ENCODE results near the gene GAGE10. TPM values are rescaled to one million over a fixed set of nuclear protein-coding genes. Genes with fewer than 3 reads are reported as not detected.

The GAGE10 gene
- total RNA-seq, 1 donor from 2014 or later: not detected

DNA sequence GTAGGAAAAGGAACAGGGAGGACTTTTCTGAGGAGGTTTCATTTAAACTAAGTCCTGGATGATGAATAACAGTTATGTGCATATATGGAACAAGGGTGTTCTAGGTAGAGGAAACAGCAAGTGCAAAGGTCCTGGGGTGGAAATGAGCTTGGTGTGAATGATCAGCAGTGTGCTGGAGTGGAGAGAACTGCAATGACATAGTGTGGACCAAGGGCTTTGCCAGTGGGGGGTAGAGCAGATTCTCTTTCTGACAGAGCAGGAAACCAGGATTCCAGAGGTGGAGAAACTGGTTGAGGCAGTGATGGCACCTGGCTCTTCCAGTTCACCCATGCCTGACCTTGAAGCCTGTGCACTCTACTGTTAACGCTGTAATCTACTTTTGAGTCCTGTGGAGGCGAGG is 32.1 kb upstream of the GAGE10 start:
- H3K27me3 ChIP-seq (ENCODE audit: control insufficient read depth, insufficient read depth, low read length): no peaks in the 10 kb centered on the region
- no peak for DNase-seq (ENCODE audit: low read depth)
- H3K36me3 ChIP-seq (ENCODE audit: control insufficient read depth, insufficient read depth, low read length): no peaks in the 10 kb centered on the region
- TF ChIP-seq, protein P1, sequence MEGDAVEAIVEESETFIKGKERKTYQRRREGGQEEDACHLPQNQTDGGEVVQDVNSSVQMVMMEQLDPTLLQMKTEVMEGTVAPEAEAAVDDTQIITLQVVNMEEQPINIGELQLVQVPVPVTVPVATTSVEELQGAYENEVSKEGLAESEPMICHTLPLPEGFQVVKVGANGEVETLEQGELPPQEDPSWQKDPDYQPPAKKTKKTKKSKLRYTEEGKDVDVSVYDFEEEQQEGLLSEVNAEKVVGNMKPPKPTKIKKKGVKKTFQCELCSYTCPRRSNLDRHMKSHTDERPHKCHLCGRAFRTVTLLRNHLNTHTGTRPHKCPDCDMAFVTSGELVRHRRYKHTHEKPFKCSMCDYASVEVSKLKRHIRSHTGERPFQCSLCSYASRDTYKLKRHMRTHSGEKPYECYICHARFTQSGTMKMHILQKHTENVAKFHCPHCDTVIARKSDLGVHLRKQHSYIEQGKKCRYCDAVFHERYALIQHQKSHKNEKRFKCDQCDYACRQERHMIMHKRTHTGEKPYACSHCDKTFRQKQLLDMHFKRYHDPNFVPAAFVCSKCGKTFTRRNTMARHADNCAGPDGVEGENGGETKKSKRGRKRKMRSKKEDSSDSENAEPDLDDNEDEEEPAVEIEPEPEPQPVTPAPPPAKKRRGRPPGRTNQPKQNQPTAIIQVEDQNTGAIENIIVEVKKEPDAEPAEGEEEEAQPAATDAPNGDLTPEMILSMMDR (IDR thresholded peaks at IDR 0.05; ENCODE audit: insufficient read depth, low read length, poor library complexity, severe bottlenecking): no peak
- no peak overlapping the region for H3K4me3 ChIP-seq (ENCODE audit: low read depth, low read length)

DNA sequence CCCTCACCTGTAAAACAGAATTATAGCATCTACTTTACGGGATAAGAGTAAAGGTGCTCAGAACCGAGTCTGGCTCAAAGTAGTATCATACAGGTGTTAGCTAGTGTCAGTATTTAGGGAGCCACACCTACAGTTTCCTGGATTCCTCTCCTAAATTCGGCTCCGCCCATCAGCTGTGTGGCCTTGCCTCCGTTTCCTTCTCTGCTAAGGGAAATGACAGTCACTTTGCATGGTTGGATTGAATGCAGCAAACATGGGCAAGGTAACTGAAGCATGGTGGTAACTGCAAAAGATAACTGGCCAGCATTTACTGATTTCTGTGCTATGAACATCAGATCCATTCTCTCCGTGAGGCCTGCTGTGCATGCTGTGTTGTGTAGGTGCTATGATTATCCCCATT is 31.0 kb upstream of the GAGE10 start:
- H3K36me3 ChIP-seq (ENCODE audit: control insufficient read depth, insufficient read depth, low read length): no peaks in the 10 kb centered on the region
- no peak for DNase-seq (ENCODE audit: low read depth)
- H3K27me3 ChIP-seq (ENCODE audit: control insufficient read depth, insufficient read depth, low read length): no peaks in the 10 kb centered on the region
- no peak overlapping the region for H3K4me3 ChIP-seq (ENCODE audit: low read depth, low read length)
- TF ChIP-seq, protein P1 (IDR thresholded peaks at IDR 0.05; ENCODE audit: insufficient read depth, low read length, poor library complexity, severe bottlenecking): no peak

DNA sequence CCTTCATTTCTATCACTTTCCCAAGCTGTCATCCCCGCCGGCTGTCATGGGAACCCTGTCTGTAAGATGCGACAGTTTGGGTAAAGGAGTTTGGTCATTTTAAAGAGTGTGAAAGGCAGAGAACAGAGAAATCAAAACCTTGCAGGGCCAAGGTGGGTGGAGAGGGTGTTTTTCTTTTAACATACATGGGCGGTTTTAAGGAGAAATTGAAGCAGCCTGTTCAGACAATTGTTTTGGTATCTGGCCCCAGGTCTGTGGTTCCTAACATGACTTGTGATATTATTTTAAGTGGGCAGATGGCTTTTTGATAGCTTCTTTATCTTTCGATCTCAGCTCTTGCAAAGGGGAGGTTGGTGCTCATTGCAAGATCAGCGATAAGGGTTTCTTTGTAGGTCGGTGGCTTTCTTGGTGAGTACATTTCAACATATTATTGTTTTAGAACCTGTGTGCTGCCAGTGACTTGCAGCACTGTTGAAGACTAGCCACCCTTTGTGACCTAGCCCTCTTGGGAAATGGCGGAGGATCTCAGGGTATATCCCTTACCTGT is 30.2 kb upstream of the GAGE10 start:
- Histone ChIP-seq H3K27me3 (ENCODE audit: control insufficient read depth, insufficient read depth, low read length) (no peaks in the 10 kb centered on the region), H3K36me3 (ENCODE audit: control insufficient read depth, insufficient read depth, low read length) (no peaks in the 10 kb centered on the region), H3K4me3 (ENCODE audit: low read depth, low read length) (no peak overlapping the region)
- TF ChIP-seq, protein P1 (IDR thresholded peaks at IDR 0.05; ENCODE audit: insufficient read depth, low read length, poor library complexity, severe bottlenecking): no peak
- DNase-seq (ENCODE audit: low read depth): no peak

DNA sequence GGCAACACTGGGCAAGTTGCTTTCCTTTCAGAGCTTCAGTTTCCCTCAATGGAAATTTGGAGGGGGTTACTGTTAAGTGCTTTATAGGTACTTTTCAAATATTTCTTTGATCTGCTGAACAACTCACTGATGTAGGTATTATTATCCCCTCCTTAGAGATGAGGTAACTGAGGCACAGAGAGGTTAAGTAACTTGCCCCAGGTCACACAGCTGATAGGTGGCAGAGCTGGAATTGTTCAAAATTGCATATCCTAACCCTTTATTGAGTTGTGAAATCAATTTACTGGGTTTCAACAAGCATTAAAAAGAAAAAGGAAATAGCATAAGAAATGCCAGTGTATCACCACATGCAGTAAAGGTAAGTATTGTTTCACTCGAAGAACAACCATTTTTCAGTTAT is 27.2 kb upstream of the GAGE10 start:
- no peak overlapping the region for H3K4me3 ChIP-seq (ENCODE audit: low read depth, low read length)
- TF ChIP-seq, protein P1 (IDR thresholded peaks at IDR 0.05; ENCODE audit: insufficient read depth, low read length, poor library complexity, severe bottlenecking): no peak
- no peaks in the 10 kb centered on the region for H3K27me3 ChIP-seq (ENCODE audit: control insufficient read depth, insufficient read depth, low read length)
- no peaks in the 10 kb centered on the region for H3K36me3 ChIP-seq (ENCODE audit: control insufficient read depth, insufficient read depth, low read length)
- no peak for DNase-seq (ENCODE audit: low read depth)

DNA sequence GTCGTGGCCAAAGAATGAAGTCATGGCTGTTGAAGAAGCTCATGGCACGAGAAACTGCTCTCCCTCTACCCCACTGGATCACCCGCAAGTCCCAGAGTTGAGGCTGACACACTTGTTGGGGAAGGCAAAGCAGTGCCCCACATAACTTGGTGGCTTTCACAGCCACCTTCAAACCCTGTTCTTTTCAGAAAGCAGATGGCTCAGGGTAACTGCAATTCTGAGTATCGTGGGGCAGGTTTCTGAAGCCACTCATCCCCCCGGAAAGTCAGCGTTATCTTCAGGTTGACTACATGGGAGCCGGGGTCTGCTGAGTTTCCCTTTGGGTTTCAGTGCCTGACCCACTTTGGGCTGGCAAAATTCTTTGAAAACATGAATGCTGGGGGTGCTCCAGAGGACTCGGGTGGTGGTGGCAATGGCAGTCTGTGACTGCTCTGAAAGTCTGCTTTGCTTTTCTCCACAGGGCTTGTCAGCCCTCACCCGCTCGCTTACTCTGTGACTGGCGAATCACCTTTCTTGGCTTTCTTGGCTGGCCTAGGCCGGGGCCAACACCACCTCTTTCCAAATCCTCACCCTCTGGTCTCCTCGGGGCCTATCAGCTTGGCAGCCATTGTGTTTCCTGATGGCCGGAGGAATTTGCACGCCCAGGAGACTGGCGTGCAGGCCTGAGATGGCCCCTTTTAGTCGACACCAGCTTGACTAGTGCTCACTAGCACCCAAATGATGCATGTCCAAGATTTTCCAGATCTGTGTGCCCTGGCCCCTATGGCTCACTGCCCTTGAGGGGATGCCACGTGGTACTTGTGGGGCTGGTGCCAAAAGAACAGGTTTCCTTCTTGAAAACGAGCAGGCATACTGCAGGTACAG is 26.5 kb upstream of the GAGE10 start:
- no peaks in the 10 kb centered on the region for H3K36me3 ChIP-seq (ENCODE audit: control insufficient read depth, insufficient read depth, low read length)
- no peaks in the 10 kb centered on the region for H3K27me3 ChIP-seq (ENCODE audit: control insufficient read depth, insufficient read depth, low read length)
- no peak for DNase-seq (ENCODE audit: low read depth)
- TF ChIP-seq, protein P1 (IDR thresholded peaks at IDR 0.05; ENCODE audit: insufficient read depth, low read length, poor library complexity, severe bottlenecking): no peak
- H3K4me3 ChIP-seq (ENCODE audit: low read depth, low read length): no peak overlapping the region

DNA sequence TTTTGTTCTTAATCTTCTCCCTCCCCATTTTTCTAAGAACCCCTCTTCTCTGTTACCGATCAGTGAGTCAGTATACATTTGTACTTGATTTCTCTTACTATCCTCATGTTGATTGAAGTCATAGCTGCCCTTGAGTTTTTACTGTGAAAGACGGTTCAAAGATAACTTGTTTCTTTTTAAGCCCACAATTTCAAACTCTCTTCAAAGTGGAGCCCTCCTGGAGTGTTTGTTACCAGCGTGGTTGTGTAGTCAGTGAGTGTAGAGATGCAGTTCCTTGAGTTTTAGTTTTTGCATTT is 26.0 kb upstream of the GAGE10 start:
- TF ChIP-seq, protein P1 (IDR thresholded peaks at IDR 0.05; ENCODE audit: insufficient read depth, low read length, poor library complexity, severe bottlenecking): no peak
- no peaks in the 10 kb centered on the region for H3K27me3 ChIP-seq (ENCODE audit: control insufficient read depth, insufficient read depth, low read length)
- DNase-seq (ENCODE audit: low read depth): no peak
- H3K4me3 ChIP-seq (ENCODE audit: low read depth, low read length): no peak overlapping the region
- no peaks in the 10 kb centered on the region for H3K36me3 ChIP-seq (ENCODE audit: control insufficient read depth, insufficient read depth, low read length)
